Esophagus squamous epithelium (tissue), 4 donors: ENCODE measurements around the gene APBA2.

ENCODE experiments used
- CTCF ChIP-seq, 6 experiments: fragments of 450-650 bp in 4 of 6; fragments of 200-600 bp in 2 of 6; sonication (generic) in 2 of 6; IDR thresholded peaks; one replicate each; pipeline ENCODE4 v1.5.1; 2016 to 2019; ENCODE audit warnings: antibody characterized with exemption in 6 of 6, mild to moderate bottlenecking in 4 of 6, moderate library complexity in 4 of 6
- POLR2A ChIP-seq, 4 donors: fragments of 450-650 bp; IDR thresholded peaks; one replicate each; pipeline ENCODE4 v1.6.1; 2017; ENCODE audit warnings: antibody characterized with exemption in 4 of 4, mild to moderate bottlenecking in 4 of 4, moderate library complexity in 3 of 4

- TF ChIP-seq POLR2A (IDR thresholded peaks at IDR 0.05) (no peak), CTCF (IDR thresholded peaks at IDR 0.05) (no peak)
Measured at GRCh38 chr15:29123171-29123570, 237.4 kb downstream of the APBA2 start.
